ENCODE data around the gene ITGB2.

ITGB2 gene

DNA sequence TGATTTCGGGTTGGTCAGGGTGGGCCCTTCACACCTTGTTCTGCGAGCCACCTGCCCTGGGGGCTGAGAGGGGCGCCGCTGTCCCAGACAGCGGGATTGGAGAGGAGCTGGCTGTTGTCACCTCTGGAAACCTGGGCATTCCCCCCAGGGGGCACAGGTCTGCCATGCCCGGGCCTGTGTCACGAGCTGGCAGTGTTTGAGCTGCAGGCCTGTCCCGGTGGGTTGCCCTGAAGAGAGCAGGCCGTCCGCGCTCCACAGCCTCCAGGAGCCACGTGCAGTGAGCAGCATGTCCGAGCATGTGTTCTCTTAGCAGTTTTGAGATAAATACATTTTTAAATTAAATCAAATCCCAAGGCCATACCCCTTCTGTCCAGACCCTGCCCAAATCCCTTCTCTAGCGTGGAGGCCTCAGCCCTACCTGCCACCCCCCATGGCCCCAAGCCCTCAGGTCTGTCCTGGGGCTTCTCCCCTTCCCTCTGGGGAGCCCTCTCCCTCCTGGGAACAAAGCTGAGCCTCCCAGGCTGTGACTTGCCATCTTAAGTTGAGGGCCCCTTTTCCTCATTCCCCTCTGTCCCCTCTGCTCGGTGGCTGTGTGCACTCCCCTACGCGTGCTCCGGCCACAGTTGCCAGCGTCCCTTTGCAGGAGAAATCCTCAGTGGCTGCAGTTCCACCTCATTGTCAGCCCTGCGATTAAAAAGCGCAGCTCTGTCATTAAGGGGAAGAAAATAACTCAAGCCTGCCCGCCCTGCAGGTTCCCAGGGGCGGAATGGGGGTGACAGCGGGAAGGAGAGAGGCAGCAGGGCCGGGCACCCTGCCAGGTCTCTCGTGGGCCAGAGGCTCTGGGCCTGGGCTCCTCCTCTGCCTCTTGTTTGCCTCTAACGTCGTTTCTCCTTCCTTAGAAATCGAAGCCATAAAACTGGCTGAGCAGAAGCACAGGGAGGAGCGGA is 45.7 kb upstream of the ITGB2 start:
- TF ChIP-seq SIN3A (IDR thresholded peaks at IDR 0.05; ENCODE audit: borderline replicate concordance, insufficient read depth, low read length): no peak
- TF ChIP-seq POLR2AphosphoS5 (IDR thresholded peaks at IDR 0.05; ENCODE audit: low read depth, low read length): no peak
- TF ChIP-seq TAF1 (IDR thresholded peaks at IDR 0.05; ENCODE audit: borderline replicate concordance, insufficient read depth, low read length): no peak
- TF ChIP-seq, protein P1, sequence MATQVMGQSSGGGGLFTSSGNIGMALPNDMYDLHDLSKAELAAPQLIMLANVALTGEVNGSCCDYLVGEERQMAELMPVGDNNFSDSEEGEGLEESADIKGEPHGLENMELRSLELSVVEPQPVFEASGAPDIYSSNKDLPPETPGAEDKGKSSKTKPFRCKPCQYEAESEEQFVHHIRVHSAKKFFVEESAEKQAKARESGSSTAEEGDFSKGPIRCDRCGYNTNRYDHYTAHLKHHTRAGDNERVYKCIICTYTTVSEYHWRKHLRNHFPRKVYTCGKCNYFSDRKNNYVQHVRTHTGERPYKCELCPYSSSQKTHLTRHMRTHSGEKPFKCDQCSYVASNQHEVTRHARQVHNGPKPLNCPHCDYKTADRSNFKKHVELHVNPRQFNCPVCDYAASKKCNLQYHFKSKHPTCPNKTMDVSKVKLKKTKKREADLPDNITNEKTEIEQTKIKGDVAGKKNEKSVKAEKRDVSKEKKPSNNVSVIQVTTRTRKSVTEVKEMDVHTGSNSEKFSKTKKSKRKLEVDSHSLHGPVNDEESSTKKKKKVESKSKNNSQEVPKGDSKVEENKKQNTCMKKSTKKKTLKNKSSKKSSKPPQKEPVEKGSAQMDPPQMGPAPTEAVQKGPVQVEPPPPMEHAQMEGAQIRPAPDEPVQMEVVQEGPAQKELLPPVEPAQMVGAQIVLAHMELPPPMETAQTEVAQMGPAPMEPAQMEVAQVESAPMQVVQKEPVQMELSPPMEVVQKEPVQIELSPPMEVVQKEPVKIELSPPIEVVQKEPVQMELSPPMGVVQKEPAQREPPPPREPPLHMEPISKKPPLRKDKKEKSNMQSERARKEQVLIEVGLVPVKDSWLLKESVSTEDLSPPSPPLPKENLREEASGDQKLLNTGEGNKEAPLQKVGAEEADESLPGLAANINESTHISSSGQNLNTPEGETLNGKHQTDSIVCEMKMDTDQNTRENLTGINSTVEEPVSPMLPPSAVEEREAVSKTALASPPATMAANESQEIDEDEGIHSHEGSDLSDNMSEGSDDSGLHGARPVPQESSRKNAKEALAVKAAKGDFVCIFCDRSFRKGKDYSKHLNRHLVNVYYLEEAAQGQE (IDR thresholded peaks at IDR 0.05; ENCODE audit: insufficient read depth in 1 of 2, low read depth in 2 of 2, low read length in 2 of 2): no peak

DNA sequence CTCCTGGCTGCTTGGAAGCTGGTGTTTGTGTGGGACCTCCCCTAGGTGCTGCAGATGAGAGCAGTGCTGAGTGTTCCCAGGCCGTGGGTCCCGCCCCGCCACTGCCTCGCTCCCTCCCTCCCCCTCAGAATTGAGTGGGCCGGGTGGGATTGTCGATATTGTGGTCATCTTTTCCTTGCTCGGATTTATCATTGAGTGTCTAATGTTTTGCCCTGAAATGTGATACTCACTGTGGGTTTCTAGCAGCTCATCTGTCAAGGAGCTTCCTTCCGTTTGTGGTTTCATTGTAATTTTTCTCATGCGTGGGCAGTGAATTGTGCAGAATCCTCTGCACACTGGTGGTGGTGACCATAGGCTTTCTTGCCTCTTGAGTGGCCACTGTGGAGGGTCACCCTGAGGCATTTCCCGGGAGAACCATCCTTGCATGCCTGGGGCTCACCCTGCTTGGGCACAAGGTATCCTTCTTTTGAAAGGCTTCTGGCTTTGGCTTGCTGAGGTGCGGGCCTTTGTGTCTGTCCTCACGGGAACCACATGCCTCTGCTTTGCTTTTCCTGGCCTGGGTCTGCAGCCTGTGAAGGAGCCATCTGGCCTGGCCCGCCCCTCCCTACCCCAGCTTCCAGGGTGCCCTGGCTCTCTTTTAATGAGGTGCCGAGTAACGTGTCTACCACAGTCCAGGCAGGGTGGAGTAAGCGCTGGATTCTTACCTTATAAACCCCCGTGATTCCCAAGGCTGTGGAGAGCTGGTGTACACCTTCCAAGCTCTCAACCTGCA is 44.7 kb upstream of the ITGB2 start:
- no peak for TF ChIP-seq POLR2AphosphoS5 (IDR thresholded peaks at IDR 0.05; ENCODE audit: low read depth, low read length)
- no peak for TF ChIP-seq TAF1 (IDR thresholded peaks at IDR 0.05; ENCODE audit: borderline replicate concordance, insufficient read depth, low read length)
- TF ChIP-seq, protein P1 (IDR thresholded peaks at IDR 0.05; ENCODE audit: insufficient read depth in 1 of 2, low read depth in 2 of 2, low read length in 2 of 2): no peak
- no peak for TF ChIP-seq FOXP2 (optimal IDR thresholded peaks at IDR 0.05; ENCODE audit: borderline replicate concordance, extremely low read depth, extremely low read length, insufficient read depth)
- peak; percentile 16; the same call in 1 of the 2 replicates for TF ChIP-seq SIN3A (IDR thresholded peaks at IDR 0.05; ENCODE audit: borderline replicate concordance, insufficient read depth, low read length)

DNA sequence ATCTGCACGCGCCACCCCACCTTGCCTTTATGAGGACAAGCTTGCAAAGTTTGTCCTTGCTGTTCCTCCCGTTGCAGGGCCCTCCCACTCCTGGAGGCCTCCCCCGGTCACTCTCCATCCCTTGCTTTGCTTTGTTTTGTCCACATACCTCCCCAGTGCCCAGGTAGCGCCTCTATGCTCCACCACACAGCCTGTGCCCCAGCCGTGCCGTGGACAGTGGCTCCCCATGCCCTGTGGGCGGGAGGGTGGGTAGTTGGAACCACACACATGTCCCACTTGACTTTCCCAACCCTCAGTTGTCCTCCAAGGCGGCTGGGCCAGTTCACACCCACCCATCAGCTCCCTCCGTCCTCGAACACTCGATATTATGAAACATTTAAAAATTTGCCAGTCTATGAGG is 43.7 kb upstream of the ITGB2 start:
- TF ChIP-seq SIN3A (IDR thresholded peaks at IDR 0.05; ENCODE audit: borderline replicate concordance, insufficient read depth, low read length) (no peak), FOXP2 (optimal IDR thresholded peaks at IDR 0.05; ENCODE audit: borderline replicate concordance, extremely low read depth, extremely low read length, insufficient read depth) (no peak), TAF1 (IDR thresholded peaks at IDR 0.05; ENCODE audit: borderline replicate concordance, insufficient read depth, low read length) (no peak), POLR2AphosphoS5 (IDR thresholded peaks at IDR 0.05; ENCODE audit: low read depth, low read length) (no peak)
- TF ChIP-seq, protein P1 (IDR thresholded peaks at IDR 0.05; ENCODE audit: insufficient read depth in 1 of 2, low read depth in 2 of 2, low read length in 2 of 2): no peak

DNA sequence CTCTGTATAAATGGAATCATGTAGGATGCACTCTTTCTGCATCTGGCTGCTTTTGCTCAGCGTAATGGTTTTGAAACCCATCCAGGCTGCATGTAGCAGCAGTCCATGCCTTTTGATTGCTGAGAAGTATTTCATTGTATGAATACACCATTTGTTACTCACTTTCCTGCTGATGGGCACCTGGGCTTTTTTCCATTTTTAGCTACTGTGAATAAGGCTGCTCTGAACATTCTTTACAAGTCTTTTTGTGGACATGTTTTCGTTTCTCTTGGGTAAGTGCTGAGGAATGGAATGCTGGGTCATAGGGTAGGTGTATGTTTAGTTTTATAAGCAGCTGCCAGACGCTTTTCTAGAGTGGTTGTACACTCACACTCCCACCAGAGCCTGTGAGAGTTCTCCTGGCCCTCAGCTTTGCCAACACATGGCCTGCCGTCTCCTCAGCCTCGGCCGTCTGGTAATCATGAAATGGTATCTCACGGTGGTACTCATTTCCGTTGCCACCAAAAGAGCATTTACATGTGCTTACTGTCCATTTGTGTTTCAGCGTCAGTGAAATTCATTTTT is 41.8 kb upstream of the ITGB2 start:
- no peak for TF ChIP-seq POLR2AphosphoS5 (IDR thresholded peaks at IDR 0.05; ENCODE audit: low read depth, low read length)
- TF ChIP-seq SIN3A (IDR thresholded peaks at IDR 0.05; ENCODE audit: borderline replicate concordance, insufficient read depth, low read length): no peak
- TF ChIP-seq, protein P1 (IDR thresholded peaks at IDR 0.05; ENCODE audit: insufficient read depth in 1 of 2, low read depth in 2 of 2, low read length in 2 of 2): no peak
- TF ChIP-seq TAF1 (IDR thresholded peaks at IDR 0.05; ENCODE audit: borderline replicate concordance, insufficient read depth, low read length): no peak
- no peak for TF ChIP-seq FOXP2 (optimal IDR thresholded peaks at IDR 0.05; ENCODE audit: borderline replicate concordance, extremely low read depth, extremely low read length, insufficient read depth)

Measured in PFSK-1 (cell line).